Measurements from ENCODE around the gene FAM222B.

DNA sequence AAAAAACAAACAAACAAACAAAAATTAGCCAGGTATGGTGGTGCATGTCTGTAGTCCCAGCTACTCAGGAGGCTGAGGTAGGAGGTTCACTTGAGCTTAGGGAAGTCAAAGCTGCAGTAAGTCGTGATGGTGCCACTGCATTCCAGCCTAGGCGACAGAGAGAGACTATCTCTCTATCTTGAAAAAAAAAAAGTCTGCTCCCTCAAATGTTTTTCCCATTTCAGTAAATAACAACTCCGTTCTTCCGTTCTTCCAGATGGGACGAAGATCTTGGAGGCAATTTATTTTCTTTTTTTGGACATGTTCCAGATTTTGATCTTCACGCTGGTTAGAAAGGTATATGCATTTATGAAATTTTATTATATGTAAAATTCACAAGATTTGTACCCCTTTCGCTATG lies 31.2 kb upstream of the FAM222B start:
- TF ChIP-seq, protein P1, sequence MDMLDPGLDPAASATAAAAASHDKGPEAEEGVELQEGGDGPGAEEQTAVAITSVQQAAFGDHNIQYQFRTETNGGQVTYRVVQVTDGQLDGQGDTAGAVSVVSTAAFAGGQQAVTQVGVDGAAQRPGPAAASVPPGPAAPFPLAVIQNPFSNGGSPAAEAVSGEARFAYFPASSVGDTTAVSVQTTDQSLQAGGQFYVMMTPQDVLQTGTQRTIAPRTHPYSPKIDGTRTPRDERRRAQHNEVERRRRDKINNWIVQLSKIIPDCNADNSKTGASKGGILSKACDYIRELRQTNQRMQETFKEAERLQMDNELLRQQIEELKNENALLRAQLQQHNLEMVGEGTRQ (CRISPR knock-in tag; IDR thresholded peaks at IDR 0.05), result no peak
- TF ChIP-seq, protein P2, sequence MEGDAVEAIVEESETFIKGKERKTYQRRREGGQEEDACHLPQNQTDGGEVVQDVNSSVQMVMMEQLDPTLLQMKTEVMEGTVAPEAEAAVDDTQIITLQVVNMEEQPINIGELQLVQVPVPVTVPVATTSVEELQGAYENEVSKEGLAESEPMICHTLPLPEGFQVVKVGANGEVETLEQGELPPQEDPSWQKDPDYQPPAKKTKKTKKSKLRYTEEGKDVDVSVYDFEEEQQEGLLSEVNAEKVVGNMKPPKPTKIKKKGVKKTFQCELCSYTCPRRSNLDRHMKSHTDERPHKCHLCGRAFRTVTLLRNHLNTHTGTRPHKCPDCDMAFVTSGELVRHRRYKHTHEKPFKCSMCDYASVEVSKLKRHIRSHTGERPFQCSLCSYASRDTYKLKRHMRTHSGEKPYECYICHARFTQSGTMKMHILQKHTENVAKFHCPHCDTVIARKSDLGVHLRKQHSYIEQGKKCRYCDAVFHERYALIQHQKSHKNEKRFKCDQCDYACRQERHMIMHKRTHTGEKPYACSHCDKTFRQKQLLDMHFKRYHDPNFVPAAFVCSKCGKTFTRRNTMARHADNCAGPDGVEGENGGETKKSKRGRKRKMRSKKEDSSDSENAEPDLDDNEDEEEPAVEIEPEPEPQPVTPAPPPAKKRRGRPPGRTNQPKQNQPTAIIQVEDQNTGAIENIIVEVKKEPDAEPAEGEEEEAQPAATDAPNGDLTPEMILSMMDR (IDR thresholded peaks at IDR 0.05), result no peak
- TF ChIP-seq, protein P3, sequence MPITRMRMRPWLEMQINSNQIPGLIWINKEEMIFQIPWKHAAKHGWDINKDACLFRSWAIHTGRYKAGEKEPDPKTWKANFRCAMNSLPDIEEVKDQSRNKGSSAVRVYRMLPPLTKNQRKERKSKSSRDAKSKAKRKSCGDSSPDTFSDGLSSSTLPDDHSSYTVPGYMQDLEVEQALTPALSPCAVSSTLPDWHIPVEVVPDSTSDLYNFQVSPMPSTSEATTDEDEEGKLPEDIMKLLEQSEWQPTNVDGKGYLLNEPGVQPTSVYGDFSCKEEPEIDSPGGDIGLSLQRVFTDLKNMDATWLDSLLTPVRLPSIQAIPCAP (CRISPR knock-in tag; IDR thresholded peaks at IDR 0.05), result no peak
- TF ChIP-seq SP1 (CRISPR knock-in tag; conservative IDR thresholded peaks at IDR 0.05), result no peak

Data from WTC11 (cell line).